ENCODE measurements around the gene MT1A.

GRCh38 chr16:56649271-56649670 lies 10.8 kb downstream of the MT1A start:
- TF ChIP-seq PATZ1 (CRISPR knock-in tag; IDR thresholded peaks at IDR 0.05; ENCODE audit: borderline replicate concordance) (no peak), ZFP3 (CRISPR knock-in tag; IDR thresholded peaks at IDR 0.05) (no peak), PPARA (CRISPR knock-in tag; IDR thresholded peaks at IDR 0.05; ENCODE audit: borderline replicate concordance) (no peak), GLIS3 (CRISPR knock-in tag; IDR thresholded peaks at IDR 0.05) (no peak), SNAI2 (CRISPR knock-in tag; IDR thresholded peaks at IDR 0.05) (no peak), BACH2 (CRISPR knock-in tag; IDR thresholded peaks at IDR 0.05; ENCODE audit: borderline replicate concordance) (no peak), ARNTL (CRISPR knock-in tag; IDR thresholded peaks at IDR 0.05; ENCODE audit: borderline replicate concordance, low read depth) (no peak), CSDC2 (CRISPR knock-in tag; IDR thresholded peaks at IDR 0.05) (no peak), ISL1 (CRISPR knock-in tag; IDR thresholded peaks at IDR 0.05) (no peak), RARB (CRISPR knock-in tag; IDR thresholded peaks at IDR 0.05) (no peak), ZNF565 (CRISPR knock-in tag; conservative IDR thresholded peaks at IDR 0.05; ENCODE audit: low read depth) (no peak), OSR1 (CRISPR knock-in tag; IDR thresholded peaks at IDR 0.05) (no peak)
